Stimulated activated CD4-positive, alpha-beta T cell treated with anti-CD3 and anti-CD28 coated beads, TNF-alpha, amount 100 ng/mL, for 1 hour (primary cell): ENCODE measurements around the gene KIAA1210.
"Not testable (repeated sequence)": the region's sequence is repeated elsewhere in the genome, so short reads cannot be mapped to it uniquely, and the experiment has no call there.

Experiments used
- DNase-seq, 3 donors: peaks; one replicate each; pipeline ENCODE4 v3.0.0-alpha.2; 2020; ENCODE audit warnings: low read depth in 3 of 3, low spot score in 1 of 3

KIAA1210 gene

DNA sequence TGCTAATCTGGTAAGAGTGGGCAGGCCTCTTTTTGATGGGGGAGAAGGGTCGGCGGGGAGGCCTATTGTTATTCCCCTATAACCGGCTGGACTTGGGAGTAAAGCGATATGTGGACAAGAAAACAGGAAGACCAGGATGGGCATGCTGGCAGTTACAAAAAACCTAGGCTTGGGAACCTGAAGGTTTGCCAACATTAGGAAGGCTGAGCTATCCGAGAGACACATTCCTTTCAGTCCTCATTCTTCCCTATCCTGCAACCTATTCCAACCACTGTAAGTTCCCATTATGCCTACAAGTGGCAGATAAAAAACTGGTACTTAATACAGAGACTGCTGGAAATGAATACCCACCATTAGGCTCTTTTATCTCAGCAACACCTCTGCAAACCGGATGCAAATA is 87.2 kb downstream of the KIAA1210 start:
- no peak for DNase-seq

GRCh38 chrX:119036107-119037029 is 91.2 kb downstream of the KIAA1210 start:
- no peak for DNase-seq

DNA sequence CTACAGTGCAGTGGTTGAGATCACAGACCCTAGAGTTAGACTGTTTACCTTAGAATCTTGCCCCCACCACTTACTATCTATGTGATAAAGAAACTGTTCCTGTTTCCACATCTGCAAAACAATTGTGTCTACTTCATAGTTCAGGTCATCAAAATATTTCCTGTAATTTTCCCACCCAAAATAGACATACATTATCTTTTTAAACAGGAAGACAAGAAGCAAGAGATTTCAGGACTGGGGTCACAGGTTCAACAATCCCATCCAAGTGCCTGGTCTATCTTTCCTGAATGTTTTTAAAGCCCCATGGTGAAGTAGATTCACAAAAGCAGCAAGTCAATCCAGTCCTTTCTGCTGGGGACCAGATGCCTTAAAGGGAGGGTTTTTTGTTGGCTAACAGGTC is 96.6 kb downstream of the KIAA1210 start:
- no peak for DNase-seq

DNA sequence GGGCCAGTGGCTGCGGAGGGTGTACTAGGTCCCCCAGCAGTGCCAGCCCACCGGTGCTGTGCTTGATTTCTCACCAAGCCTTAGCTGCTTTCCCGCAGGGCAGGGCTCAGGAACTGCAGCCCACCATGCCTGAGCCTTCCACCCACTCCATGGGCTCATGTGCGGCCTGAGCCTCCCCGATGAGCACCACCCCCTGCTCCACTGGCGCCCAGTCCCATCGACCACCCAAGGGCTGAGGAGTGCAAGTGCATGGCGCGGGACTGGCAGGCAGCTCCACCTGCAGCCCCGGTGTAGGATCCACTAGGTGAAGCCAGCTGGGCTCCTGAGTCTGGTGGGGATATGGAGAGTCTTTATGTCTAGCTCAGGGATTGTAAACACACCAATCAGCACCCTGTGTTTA is 98.0 kb downstream of the KIAA1210 start:
- DNase-seq: not testable (repeated sequence)

DNA sequence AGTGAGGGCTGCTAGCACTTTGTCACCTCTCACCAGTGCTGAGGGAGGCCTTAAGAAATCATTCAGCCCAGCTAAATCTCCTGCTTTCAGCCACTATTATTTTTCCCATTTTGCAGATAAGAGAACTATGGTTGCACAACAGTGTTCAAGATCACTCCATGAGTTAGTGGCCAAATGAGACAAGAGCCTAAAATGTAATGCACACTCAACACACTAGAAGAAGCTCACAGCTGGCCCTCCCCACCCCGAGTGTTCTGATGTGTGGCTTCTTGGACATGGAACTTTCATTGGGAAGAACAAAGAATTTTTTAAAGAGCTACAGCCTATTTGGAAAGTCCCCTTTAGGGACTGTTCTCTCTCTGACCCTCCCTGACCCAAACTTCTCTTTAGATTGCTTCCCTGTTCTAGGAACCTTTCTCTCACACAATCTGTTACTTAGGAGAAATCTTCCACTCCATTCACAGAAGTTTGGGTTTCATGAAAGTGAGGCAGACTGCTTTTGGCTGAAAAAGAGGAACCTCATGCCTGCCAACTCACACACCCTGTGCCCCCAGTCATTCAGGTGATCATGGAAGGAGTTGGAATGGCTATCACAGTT is 98.8 kb downstream of the KIAA1210 start:
- DNase-seq: no peak
